ENCODE measurements around the gene FAF1.
"Not testable (repeated sequence)": the region's sequence is repeated elsewhere in the genome, so short reads cannot be mapped to it uniquely, and the experiment has no call there.

The FAF1 gene

DNA sequence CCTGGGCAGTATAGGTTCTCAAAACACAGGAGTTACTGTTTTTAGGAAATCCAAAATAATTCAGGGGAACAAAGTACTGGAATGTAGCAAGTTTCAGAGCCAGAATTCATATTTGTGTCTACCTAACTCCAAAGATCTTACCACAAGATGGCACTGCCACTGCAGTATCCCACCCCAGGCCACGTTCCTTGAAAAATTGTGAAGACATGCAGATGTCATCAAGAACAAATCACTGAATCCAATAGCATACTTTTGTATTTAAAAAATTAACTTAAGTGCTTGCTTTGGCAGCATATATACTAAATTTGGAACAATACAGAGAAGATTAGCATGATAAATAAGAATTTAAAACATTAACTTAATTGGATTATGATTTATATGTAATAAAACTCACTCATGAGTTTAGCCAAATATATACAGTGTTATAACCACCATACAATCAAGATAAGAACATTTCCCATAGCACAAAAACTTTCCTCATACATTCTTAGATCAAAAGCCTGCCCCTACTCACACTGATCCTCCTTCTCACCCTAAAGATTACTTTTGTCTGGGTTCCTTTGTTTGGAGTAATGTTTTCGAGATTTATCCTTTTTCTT, 209.9 kb downstream of the FAF1 start:
- no peak for DNase-seq

DNA sequence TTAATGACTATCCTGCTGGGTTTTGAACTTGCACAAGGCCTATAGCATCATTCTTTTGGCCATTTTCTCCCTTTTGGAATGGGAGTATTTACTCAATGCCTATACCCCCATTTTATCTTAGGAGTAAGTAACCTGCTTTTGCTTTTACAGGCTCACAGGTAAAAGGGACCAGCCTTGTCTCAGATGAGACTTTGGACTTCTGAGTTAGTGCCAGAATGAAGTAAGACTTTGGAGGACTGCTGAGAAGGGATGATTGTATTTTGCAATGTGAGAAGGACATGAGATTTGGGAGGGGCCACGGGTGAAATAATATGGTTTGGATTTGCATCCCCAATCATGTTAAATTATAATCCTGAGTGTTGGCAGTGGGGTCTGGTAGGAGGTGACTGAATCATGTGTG, 212.7 kb downstream of the FAF1 start:
- DNase-seq: no peak

DNA sequence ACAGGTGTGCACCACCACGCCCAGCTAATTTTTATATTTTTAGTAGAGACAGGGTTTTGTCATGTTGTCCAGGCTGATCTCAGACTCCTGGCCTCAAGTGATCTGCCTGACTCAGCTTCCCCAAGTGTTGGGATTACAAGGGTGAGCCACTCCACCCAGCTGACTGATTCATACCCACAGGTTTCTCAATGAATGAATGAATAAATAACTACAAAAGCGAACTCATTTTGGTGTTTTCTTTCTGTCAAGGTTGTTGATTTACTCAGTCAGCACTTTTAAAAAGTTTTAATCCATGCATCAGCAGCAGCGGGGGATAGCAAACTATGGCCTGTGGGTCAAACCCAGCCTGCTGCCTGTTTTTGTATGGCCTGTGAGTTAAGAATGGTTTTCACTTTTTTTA, 217.5 kb downstream of the FAF1 start:
- DNase-seq: no peak

DNA sequence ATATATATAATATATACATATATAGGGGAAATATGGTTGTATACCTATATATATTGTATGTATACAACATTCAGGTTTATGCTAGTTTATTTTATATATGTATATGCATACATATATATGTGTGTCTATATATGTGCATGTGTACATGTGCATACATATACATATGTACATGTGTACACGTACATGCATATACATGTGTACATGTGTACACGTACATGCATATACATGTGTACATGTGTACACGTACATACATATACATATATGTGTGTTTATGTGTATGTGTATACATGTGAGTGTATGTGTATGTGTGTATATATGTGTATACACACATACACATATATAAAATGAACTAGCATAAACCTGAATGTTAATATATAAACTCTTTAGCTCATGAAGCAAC, 220.9 kb downstream of the FAF1 start:
- no peak for DNase-seq

DNA sequence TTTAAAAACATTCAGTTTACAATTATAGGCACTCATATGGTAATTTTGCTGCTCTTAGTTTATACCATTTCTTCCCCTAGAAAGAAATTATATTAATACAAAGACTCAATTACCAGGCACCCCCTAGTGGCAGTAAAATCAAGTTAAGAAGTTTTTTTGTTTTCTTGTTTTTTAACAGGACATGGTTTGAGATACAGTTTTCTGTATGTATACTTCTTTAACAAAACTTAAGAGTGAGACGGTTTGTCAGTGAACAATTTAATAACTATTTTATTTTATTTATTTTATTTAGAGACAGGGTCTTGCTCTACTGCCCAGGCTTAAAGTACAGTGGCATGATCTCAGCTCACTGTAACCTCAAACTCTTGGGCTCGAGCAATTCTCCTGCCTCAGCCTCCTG, 224.6 kb downstream of the FAF1 start:
- no peak for DNase-seq

DNA sequence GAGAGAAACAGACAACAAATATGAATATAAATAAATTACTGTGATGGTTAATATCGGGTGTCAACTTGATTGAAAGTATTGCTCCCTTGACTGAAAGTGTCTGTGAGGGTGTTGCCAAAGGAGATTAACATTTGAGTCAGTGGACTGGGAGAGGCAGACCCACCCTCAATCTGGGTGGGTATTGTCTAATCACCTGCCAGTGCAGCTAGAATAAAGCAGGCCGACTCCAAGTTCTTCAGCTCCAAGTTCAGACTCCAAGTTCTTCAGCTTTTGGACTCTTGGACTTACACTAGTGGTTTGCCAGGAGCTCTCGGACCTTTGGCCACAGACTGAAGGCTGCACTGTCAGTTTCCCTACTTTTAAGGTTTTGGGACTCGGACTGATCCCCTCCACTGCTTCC, 232.5 kb downstream of the FAF1 start:
- not testable (repeated sequence) for DNase-seq

DNA sequence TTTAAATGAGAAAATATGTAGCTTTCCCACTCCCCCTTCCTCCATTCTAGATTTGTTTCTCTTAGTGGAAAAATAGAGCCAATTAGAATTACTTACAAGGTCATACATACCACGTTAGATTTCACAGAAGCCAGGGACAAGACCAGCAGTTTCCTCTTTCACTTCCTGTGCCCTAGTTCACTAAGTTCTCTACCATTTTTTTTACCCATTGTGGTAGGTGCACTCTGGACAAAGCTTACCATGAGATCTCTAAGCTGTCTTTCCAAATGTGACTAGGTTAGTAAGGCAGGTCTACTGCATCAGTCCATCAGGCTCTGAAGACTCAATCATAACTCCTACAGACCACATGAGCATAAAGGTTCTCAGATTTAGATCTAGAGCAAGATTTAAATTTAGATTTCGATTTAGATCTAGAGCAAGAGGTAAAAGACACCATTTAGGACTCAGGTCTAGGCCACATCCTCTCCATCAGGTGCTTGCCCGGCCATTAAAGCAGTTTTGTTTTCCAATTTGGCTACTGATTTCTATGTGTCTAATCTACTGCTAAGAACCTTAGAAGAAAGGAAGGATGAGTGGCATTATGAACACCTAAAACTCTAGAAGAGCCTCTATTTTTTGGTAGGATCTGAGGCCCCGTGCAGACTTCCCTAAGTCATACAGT, 235.3 kb downstream of the FAF1 start:
- DNase-seq: no peak

DNA sequence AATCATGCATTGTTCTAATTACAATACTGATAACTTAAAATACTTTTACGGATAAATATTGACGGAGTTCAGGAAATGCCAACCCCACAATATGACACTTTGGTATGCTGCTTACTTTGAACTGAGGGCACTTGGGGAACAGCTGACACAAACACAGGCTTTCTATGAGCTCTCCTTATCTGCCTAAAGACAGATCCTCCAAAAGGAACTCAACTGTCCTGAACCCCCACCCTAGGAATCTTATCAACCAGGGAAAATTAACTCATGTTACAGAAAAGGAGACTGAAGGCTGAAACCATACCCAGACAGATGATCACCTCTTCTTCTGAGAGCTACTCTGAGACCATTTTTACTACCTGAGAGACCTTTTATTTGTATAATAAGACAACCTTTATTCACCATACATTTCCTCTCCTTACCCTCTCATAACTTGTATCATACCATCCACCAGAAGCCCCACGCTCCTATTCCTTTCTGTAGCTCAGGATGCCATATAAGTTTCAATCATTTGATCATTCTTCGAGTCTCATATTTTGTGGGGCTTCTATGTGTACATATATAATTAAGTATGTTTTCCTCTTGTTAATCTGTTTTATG, 239.5 kb downstream of the FAF1 start:
- no peak for DNase-seq

DNA sequence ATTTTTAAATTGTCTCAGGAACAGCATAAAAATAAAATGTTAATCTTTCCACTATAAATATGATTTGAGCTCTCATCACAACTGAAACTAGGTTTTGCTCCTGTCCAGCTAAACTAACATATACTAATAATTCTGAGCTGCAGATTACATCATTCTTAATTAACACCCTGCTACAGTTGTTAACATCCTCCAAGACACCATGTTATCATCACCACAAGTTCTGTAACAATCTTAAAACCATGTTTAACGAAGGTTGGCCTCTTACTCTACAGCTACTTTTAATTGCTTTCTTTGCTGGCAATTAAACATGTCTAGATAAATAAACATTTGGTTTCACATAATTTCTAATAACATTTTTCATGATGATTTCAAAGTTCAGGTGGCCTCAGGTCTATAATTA, 240.9 kb downstream of the FAF1 start:
- no peak for DNase-seq

DNA sequence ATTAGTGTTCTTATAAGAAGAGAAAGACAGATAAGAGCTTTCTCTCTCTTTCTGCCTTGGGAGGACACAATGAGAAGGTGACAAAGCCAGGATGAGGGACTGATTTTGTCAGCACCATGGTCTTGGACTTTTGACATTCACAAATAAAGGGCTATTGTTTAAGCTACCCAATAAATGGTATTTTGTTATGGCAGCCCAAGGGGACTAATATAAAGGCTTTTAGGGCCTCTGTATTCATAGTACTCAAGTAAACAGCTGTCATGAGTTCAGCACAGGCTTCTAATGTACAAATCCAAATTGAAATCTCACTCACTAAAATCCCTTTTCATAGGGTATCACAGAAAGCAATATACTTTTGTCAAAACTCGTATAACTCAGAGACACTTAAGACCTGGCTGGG, 242.7 kb downstream of the FAF1 start:
- no peak for DNase-seq

DNA sequence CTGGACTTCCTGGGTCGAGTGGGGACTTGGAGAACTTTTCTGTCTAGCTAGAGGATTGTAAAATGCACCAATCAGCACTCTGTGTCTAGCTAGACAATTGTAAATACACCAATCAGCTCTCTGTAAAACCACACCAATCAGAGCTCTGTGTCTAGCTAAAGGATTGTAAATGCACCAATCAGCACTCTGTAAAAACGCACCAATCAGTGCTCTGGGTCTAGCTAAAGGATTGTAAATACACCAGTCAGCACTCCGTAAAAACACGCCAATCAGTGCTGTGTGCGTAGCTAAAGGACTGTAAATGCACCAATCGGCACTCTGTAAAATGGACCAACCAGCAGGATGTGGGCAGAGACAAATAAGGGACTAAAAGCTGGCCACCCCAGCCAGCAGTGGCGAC, 243.6 kb downstream of the FAF1 start:
- DNase-seq: not testable (repeated sequence)

DNA sequence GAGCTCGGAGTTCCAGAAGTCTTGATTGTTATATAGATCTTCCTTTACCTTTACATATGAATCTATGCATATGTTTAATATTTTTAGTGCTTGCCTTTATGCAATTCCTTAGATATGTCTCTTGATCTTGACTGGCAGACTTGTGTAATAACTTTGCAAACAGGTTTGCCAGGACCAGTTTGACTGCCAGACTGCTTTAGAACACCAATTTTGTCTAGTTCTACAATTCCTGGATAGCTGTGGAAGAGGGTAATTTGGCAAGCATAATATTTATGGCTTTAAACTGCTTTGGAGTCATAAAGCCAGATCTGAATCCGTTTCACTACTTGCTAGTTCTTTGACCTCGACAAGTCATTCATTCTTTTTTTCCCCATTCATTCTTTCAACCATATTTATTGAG, 250.0 kb downstream of the FAF1 start:
- no peak for DNase-seq

DNA sequence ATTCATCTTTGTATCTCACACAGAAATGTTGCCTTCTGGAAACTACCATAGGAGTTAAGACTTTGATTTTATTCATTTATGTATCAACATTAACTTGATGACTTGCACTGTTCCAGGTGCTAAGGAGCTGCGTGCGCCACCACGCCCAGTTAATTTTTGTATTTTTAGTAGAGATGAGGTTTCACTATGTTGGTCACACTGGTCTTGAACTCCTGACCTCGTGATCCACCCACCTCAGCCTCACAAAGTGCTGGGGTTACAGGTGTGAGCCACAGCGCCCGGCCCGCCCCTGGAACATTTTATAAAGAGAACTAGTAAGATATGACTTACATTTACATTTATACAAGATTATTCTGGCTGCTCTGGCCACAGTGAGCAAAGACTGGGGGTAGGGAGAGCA, 252.2 kb downstream of the FAF1 start:
- DNase-seq: no peak

DNA sequence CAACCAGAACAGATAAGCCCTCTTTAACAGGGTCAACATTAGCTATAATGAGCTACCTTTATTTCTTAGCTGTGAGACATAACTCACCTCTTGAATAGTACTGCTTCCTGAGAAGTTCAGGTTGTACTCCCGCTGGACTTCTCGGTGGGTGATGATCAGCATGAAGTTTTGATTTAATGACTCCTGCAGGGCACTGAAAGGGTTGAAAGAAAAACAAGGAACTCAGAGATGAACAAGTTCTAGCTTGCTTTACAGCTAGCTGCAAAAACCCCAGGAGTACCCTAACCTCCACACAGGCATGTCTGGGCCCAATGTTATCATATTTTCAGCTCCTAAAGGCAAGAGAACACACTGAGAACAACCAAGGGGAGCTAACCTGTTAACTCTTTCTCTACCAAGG, 254.4 kb downstream of the FAF1 start:
- DNase-seq: no peak

DNA sequence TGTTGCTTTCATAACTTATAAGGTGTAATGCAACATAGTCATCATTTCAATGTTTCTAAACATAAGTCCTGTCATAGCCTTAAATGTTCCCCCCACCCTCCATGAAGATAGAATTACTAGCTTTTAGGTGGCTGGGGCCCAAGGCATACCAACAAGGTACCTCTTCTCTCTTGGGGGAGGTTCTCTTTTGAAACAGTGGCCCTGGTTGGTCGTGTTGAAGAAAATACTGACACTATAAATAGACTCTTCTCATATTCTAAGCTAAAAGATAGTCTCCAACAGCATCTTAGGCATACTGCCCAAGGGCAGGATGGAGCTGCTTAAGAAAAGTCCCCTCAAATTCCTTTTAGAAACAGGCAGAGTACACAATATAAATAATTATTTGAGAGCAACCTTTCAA, 255.0 kb downstream of the FAF1 start:
- DNase-seq: no peak

DNA sequence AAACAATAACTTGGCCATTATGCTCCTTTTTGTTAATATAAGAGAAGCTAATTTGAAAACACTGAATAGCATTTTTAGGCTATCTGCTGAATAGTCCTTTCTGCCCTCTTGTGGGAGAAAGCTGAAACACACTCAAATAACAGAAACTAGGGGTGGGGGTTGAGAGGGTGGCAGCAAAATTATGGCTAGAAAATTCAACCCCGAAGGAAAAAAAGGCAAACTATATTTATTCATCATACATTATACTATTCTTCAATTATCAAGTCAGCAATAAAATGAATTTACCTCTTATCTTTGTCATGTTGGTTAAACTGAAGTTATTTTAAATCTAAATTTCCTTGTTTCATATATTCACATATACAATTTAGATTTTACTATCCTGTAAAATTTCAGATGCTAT, 255.9 kb downstream of the FAF1 start:
- DNase-seq: no peak

DNA sequence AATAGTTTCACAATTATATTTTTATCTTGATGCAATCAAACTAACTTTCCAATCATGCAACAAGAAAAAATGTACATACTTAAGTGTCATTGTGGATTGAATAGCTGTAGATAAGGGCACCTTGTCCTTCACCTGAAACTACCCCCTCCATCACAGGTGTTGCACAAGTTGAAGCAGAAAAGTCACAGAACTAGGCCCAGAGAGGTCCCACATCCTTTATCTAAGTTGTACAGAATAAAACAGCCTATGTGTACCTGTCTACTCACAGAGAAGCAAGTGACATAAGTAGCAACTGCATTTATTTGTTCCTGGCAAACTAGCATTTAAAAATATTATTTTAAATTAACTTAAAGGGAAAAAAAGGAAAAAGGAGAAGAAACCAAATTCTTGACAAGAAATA, 256.8 kb downstream of the FAF1 start:
- no peak for DNase-seq

DNA sequence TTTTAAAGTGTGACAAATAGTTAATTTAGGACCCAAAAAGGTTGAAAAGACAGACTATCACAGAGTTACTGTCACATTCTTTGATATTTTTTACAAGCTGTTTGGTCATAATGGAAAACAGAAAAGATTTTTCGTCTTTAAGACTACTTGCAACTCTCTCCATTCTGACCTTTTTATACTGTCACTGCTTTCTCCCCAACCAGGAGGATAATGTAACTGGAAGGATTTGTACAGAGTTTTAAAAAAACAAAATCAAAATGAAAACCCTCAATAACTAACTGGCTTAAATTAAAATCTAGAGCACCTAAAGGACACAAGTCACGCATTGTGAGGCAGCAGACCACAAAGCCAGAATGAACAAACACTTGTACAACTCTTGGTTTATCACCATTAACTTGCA, 257.7 kb downstream of the FAF1 start:
- DNase-seq: no peak

DNA sequence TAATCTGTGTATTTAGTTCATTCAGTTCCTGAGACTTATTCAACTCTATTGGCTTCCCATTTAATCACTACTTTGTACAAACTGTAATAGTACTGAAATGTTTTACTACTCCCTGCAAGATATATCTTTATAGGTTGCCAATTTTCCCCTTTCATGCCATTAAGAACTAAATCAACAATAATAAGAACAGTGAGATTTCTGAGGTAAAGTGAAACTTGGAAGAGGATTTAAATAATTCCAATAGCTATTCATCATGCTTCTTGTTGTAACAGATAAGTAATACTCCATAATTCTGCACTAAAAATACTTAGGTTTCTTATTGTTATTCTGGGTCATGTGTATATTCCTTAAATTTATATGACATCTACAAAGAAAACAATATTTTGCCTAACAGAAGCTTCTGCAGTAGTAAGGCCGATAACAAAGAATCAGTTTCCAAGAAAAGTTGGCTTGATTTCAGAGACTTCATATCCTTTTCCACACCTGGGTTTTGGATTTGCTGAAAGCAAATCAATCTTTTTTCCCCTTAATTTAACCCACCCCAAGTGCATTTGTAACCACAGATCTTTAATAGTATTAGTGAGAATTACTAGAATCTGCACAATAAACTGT, 258.3 kb downstream of the FAF1 start:
- no peak for DNase-seq

DNA sequence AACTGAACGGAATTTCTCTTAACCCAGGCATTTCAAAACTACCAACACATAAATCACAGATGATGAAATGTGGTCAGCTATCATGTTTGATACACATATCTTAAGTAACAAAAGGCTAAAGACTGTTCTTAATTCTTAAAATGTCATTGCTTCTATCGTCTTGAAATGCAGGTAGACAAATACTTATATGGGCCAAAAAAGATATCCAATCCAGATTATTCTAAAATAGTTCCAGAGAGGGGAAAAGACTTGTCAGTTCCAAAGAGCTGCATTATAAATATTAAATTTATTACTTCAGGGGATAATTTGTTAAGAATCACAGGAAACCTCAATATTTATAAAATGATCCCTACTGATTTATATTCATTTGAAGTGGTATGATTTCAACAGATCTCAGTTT, 259.4 kb downstream of the FAF1 start:
- no peak for DNase-seq

DNA sequence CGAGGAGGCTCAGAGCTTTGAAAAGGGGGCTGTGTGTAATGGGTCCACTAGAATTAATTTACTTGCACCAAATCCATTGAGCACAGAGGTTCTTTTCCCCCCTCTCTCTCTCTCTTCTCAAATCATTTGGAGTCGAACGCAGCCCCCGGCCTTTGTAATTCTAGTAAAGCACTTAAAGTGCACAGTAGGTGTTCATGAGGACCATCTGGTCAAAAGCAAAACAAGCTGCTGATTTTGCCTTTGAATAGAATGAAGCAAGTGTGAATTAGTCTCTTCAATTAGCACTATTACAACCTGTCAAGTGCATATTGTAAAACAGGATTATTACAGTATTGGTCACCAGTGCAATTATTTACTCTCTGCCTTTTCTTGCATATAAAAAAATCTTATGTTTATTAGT, 259.9 kb downstream of the FAF1 start:
- no peak for DNase-seq

DNA sequence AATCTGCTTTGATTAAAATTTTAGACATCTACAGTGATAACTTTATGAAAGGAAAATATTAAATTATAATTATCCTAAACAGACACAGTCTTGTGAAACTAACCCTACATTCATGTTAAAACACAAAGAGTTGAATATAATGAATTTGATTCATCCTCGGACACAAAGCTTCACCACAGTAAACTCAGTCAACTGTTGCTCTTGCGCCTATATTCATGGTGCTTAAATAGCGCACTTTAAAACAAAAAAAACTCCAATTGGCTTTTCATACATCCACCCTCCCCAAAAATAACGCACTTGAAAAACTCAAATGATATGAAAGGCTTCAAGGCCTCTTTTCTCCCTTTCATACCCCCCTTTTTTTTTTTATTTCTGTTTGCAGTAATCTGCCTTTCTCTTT, 260.3 kb downstream of the FAF1 start:
- DNase-seq: no peak

DNA sequence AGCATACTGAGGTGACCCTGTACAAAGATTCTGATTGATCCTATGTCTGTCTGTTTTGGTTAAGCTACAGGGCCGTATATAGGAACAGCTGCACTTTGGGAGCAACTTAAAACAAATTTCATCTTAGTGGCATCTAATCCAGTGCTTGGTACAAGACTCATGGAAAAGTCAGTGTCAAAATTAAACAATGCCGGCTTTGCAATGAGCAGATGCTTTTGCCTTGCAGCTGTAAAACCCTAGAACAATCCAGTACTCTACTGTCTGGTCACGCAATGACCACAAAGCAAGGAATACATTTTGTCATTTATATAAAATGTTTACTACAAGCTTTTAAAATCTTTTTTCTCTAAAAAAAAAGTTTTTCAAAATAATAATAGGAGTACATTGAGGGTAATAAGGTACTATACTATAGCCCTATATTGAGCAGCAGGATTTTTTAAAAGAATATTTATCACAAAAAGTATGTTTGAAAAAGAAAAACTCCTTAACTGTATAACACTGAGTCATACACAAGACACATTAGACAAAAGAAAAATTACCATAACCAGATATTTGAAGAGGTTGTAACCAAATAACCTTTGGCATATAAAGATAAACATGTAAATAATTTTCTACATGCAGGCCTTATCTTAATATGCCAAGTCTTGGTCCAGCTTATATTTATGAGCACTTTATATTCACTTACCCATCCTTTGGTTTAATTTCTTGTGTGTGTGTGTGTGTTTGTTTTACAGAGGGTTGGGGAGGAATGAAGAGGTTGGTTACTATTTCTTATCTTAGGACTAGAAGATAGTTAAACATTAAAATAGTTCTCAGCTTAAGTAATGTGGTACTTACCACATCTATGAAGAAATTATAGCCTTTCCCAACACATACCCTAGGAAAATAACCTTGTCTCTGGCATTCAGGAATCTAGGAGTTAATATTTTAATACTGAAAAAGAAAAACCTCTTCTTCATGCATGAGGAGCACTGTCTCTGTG, 262.3 kb downstream of the FAF1 start:
- no peak for DNase-seq

Measured in effector CD8-positive, alpha-beta T cell (primary cell).